IMR-90 (cell line): ENCODE data around the gene FTO. TPM values are rescaled to one million over a fixed set of nuclear protein-coding genes. Genes with fewer than 3 reads are reported as not detected.

Experiments
- ATAC-seq: fragments of 200-7000 bp; cut with Tn5 transposase; 2 replicates; pipeline ENCODE4 v1.9.1; 2020; ENCODE audit warnings: low read depth, mild to moderate bottlenecking, moderate library complexity
- BruUV-seq: library from RNA; stranded (reverse); fragments of 400-500 nt; replicated peaks from 2 replicates; lab custom pipeline; 2021; lab: Mats Ljungman, UMichigan
- CTCF ChIA-PET: fragments of 300-600 bp; formaldehyde crosslinking; extraction: SDS; loops from one replicate; lab custom pipeline; 2021; ENCODE audit warnings: antibody characterized with exemption; lab: Yijun Ruan, JAX
- POLR2A ChIA-PET: fragments of 300-600 bp; sonication (Branson Sonifier 250); formaldehyde crosslinking; loops from one replicate; lab custom pipeline; 2022; ENCODE audit warnings: antibody characterized with exemption; ENCODE audit not compliant: unreplicated experiment; lab: Charles Lee
- DNase-seq: peaks from one replicate; pipeline ENCODE4 v3.0.0; 2013
- H2AFZ ChIP-seq: replicated peaks from 2 replicates; pipeline ENCODE3; 2013; ENCODE audit warnings: low read length, mild to moderate bottlenecking; ENCODE audit not compliant: poor library complexity
- H2AK5ac ChIP-seq: 2 replicates; pipeline ENCODE4 v1.6.1; 2013; ENCODE audit warnings: low read depth, low read length, inconsistent platforms
- H2AK9ac ChIP-seq: replicated peaks from 2 replicates; pipeline ENCODE3; 2013; ENCODE audit warnings: mild to moderate bottlenecking, low read depth, low read length, moderate library complexity; ENCODE audit not compliant: poor library complexity
- H2BK120ac ChIP-seq: 2 replicates; pipeline ENCODE4 v1.6.1; 2013; ENCODE audit warnings: low read depth, low read length, inconsistent platforms
- H2BK15ac ChIP-seq: 3 replicates; pipeline ENCODE4 v1.6.1; 2013; ENCODE audit warnings: low read depth, low read length, inconsistent platforms
- H2BK20ac ChIP-seq: 2 replicates; pipeline ENCODE4 v1.6.1; 2013; ENCODE audit warnings: low read depth, mild to moderate bottlenecking, inconsistent platforms, low read length, moderate library complexity
- H2BK5ac ChIP-seq: 2 replicates; pipeline ENCODE4 v1.6.1; 2013; ENCODE audit warnings: mild to moderate bottlenecking, low read depth, low read length, inconsistent platforms; ENCODE audit not compliant: poor library complexity, severe bottlenecking
- H3K14ac ChIP-seq: replicated peaks from 2 replicates; pipeline ENCODE4 v1.6.1; 2013; ENCODE audit warnings: low read depth, low read length, inconsistent platforms
- H3K18ac ChIP-seq: 2 replicates; pipeline ENCODE4 v1.6.1; 2013; ENCODE audit warnings: low read depth, low read length, control low read depth
- H3K23ac ChIP-seq: 2 replicates; pipeline ENCODE4 v1.6.1; 2013; ENCODE audit warnings: low read depth, low read length, inconsistent platforms
- H3K27ac ChIP-seq: 2 replicates; pipeline ENCODE4 v1.5.1; 2013; ENCODE audit warnings: mild to moderate bottlenecking, control low read depth, low read length; ENCODE audit not compliant: insufficient read depth
- H3K27me3 ChIP-seq: 2 replicates; pipeline ENCODE4 v1.6.1; 2013; ENCODE audit warnings: low read length; ENCODE audit not compliant: control insufficient read depth, insufficient read depth
- H3K36me3 ChIP-seq: 2 replicates; pipeline ENCODE4 v1.6.1; 2013; ENCODE audit warnings: low read length, mixed read lengths; ENCODE audit not compliant: control insufficient read depth, insufficient read depth
- H3K4ac ChIP-seq: 2 replicates; pipeline ENCODE4 v1.6.1; 2013; ENCODE audit warnings: low read depth, low read length, inconsistent platforms
- H3K4me1 ChIP-seq: 2 replicates; pipeline ENCODE4 v1.6.1; 2013; ENCODE audit warnings: low read length, mixed read lengths; ENCODE audit not compliant: control insufficient read depth, insufficient read depth
- H3K4me2 ChIP-seq: 2 replicates; pipeline ENCODE4 v1.6.1; 2013; ENCODE audit warnings: low read depth, mild to moderate bottlenecking, control low read depth, low read length, moderate library complexity
- H3K4me3 ChIP-seq: 2 replicates; pipeline ENCODE4 v1.5.1; 2013; ENCODE audit warnings: low read depth, mild to moderate bottlenecking, control low read depth, low read length, moderate library complexity; ENCODE audit not compliant: insufficient read depth
- H3K56ac ChIP-seq: 2 replicates; pipeline ENCODE4 v1.6.1; 2013; ENCODE audit warnings: low read length, inconsistent platforms; ENCODE audit not compliant: insufficient read depth; ENCODE audit errors: extremely low read depth
- H3K79me1 ChIP-seq, 2 experiments: 2 replicates each; pipeline ENCODE4 v1.6.1; 2013; ENCODE audit warnings: low read length in 2 of 2, inconsistent platforms in 1 of 2, low read depth in 1 of 2
- H3K9ac ChIP-seq: 2 replicates; pipeline ENCODE4 v1.6.1; 2013; ENCODE audit warnings: low read depth, low read length, control low read depth
- H3K9me1 ChIP-seq: 2 replicates; pipeline ENCODE4 v1.6.1; 2013; ENCODE audit warnings: low read length, inconsistent platforms; ENCODE audit not compliant: insufficient read depth
- H3K9me3 ChIP-seq: 2 replicates; pipeline ENCODE4 v1.6.1; 2013; ENCODE audit warnings: low read length; ENCODE audit not compliant: control insufficient read depth, insufficient read depth
- H4K20me1 ChIP-seq: 2 replicates; pipeline ENCODE4 v1.6.1; 2013; ENCODE audit warnings: low read length, inconsistent platforms; ENCODE audit not compliant: insufficient read depth
- H4K5ac ChIP-seq: 2 replicates; pipeline ENCODE4 v1.6.1; 2013; ENCODE audit warnings: mild to moderate bottlenecking, low read depth, low read length, control low read depth
- H4K8ac ChIP-seq, 2 experiments: 2 replicates each; pipeline ENCODE4 v1.6.1; 2013; ENCODE audit warnings: low read depth in 2 of 2, low read length in 2 of 2, control low read depth in 1 of 2, inconsistent platforms in 1 of 2
- H4K91ac ChIP-seq: 2 replicates; pipeline ENCODE4 v1.6.1; 2013; ENCODE audit warnings: low read depth, low read length, inconsistent platforms; ENCODE audit not compliant: insufficient read depth
- BHLHE40 ChIP-seq: fragments of 150-350 bp; IDR thresholded peaks from 2 replicates; pipeline ENCODE4 v1.6.1; 2016; ENCODE audit warnings: mild to moderate bottlenecking, low read depth, low read length
- CEBPB ChIP-seq: IDR thresholded peaks from 2 replicates; pipeline ENCODE4 v1.6.1; 2012; ENCODE audit warnings: low read depth, low read length, improper control_type of control experiment
- CHD1 ChIP-seq: IDR thresholded peaks from 2 replicates; pipeline ENCODE4 v1.6.1; 2012; ENCODE audit warnings: low read depth, low read length, improper control_type of control experiment
- CTCF ChIP-seq: conservative IDR thresholded peaks from 2 replicates; pipeline ENCODE4 v1.5.1; 2012; ENCODE audit warnings: mild to moderate bottlenecking, low read depth, low read length, improper control_type of control experiment
- ELK1 ChIP-seq: fragments of 150-350 bp; IDR thresholded peaks from 2 replicates; pipeline ENCODE4 v1.6.1; 2016; ENCODE audit warnings: low read depth, mild to moderate bottlenecking, low read length, moderate library complexity, borderline replicate concordance
- FOS ChIP-seq: fragments of 150-350 bp; IDR thresholded peaks from 2 replicates; pipeline ENCODE4 v1.6.1; 2016; ENCODE audit warnings: low read depth, low read length
- MAFK ChIP-seq: IDR thresholded peaks from 2 replicates; pipeline ENCODE4 v1.6.1; 2012; ENCODE audit warnings: low read depth, low read length, improper control_type of control experiment
- MAZ ChIP-seq: IDR thresholded peaks from 2 replicates; pipeline ENCODE4 v1.6.1; 2012; ENCODE audit warnings: low read depth, mild to moderate bottlenecking, low read length, improper control_type of control experiment, moderate library complexity, borderline replicate concordance
- MXI1 ChIP-seq: IDR thresholded peaks from 2 replicates; pipeline ENCODE4 v1.6.1; 2012; ENCODE audit warnings: low read depth, mild to moderate bottlenecking, low read length, moderate library complexity, borderline replicate concordance
- NFE2L2 ChIP-seq: fragments of 150-350 bp; IDR thresholded peaks from 2 replicates; pipeline ENCODE4 v1.6.1; 2016; ENCODE audit warnings: low read depth, mild to moderate bottlenecking, low read length
- POLR2A ChIP-seq: IDR thresholded peaks from 2 replicates; pipeline ENCODE4 v1.6.1; 2012; ENCODE audit warnings: mild to moderate bottlenecking, low read depth, low read length
- RAD21 ChIP-seq: IDR thresholded peaks from 2 replicates; pipeline ENCODE4 v1.6.1; 2012; ENCODE audit warnings: low read length, improper control_type of control experiment
- RFX5 ChIP-seq: IDR thresholded peaks from 2 replicates; pipeline ENCODE4 v1.8.0; 2012; ENCODE audit warnings: low read depth, mild to moderate bottlenecking, low read length, moderate library complexity
- SMC3 ChIP-seq: fragments of 150-350 bp; IDR thresholded peaks from 2 replicates; pipeline ENCODE4 v1.6.1; 2016; ENCODE audit warnings: low read depth, mild to moderate bottlenecking, antibody characterized with exemption, low read length, moderate library complexity
- WGBS, 2 experiments: methylation state at CpG; one replicate each; pipeline versions ENCODE4 v1.1.5 to v1.1.7; 2013; ENCODE audit warnings: missing lambda C conversion rate in 2 of 2; ENCODE audit not compliant: insufficient read length in 1 of 2; ENCODE audit errors: extremely low coverage in 2 of 2; 5-methylcytosine and 5-hydroxymethylcytosine counted together
- dilution Hi-C: fragments of 300-500 bp; cut with HindIII; formaldehyde crosslinking; loops from one replicate; pipeline ENCODE4 v1.14.3; 2018; ENCODE audit warnings: low sequenced_read_pairs; ENCODE audit not compliant: unreplicated experiment
- in situ Hi-C: fragments of 300-500 bp; cut with MboI; formaldehyde crosslinking; loops from 3 replicates; pipeline ENCODE4 v1.14.3; 2019; ENCODE audit warnings: low sequenced_read_pairs, inconsistent platforms, mixed read lengths
- intact Hi-C: fragments of 100-400 bp; cut with micrococcal nuclease; formaldehyde crosslinking; loops from 2 replicates; pipeline ENCODE4 v1.10.0; 2022
- polyA plus RNA-seq, 3 experiments: library from polyadenylated mRNA; depleted of rRNA; stranded (reverse); fragments of >200 nt; gene quantifications; 2 replicates each; pipeline ENCODE4 v1.2.3, GENCODE V29; 2012; ENCODE audit warnings: low replicate concordance in 1 of 3
- total RNA-seq: library from RNA; depleted of rRNA; stranded (reverse); fragments of >200 nt; gene quantifications from 2 replicates; pipeline ENCODE4 v1.2.3, GENCODE V29; 2012

FTO gene
- total and polyA plus RNA-seq, 2 of the 4 experiments (the other 2 are of a cell fraction): 70.3 to 132 TPM

GRCh38 chr16:54094641-54095040, 390.7 kb downstream of the FTO start:
- no peak overlapping the region for H4K8ac ChIP-seq
- H2BK20ac ChIP-seq: no peak overlapping the region
- intact Hi-C loops (no loop called here), dilution Hi-C loops (no loop called here), in situ Hi-C loops (no loop called here)
- H2BK120ac ChIP-seq: no peak overlapping the region
- no peak overlapping the region for H3K9ac ChIP-seq
- no peak overlapping the region for H4K5ac ChIP-seq
- no peak overlapping the region for H3K56ac ChIP-seq
- ChIA-PET POLR2A (no interaction called here), CTCF (no interaction called here)
- H3K14ac ChIP-seq: no peak overlapping the region
- H4K20me1 ChIP-seq: no peaks in the 10 kb centered on the region
- H3K27ac ChIP-seq: no peak overlapping the region
- no peaks in the 10 kb centered on the region for H3K36me3 ChIP-seq
- no peak overlapping the region for H3K23ac ChIP-seq
- H2AK9ac ChIP-seq: no peak overlapping the region
- TF ChIP-seq ELK1 (no peak), MAZ (no peak), MAFK (no peak), MXI1 (no peak), CTCF (no peak), RFX5 (no peak), BHLHE40 (no peak), RAD21 (no peak), CHD1 (no peak), NFE2L2 (no peak), POLR2A (no peak), CEBPB (no peak), SMC3 (no peak), FOS (no peak)
- no peaks in the 10 kb centered on the region for H3K4me1 ChIP-seq
- no peak overlapping the region for H2BK5ac ChIP-seq
- H3K27me3 ChIP-seq: no peaks in the 10 kb centered on the region
- BruUV-seq: no TSS peak
- no peak overlapping the region for H3K18ac ChIP-seq
- H3K9me3 ChIP-seq: no peaks in the 10 kb centered on the region
- H2AK5ac ChIP-seq: no peak overlapping the region
- H3K4me3 ChIP-seq: no peak overlapping the region
- 80% methylated on average over 2 of the region's 10 CpGs; no CpG with 5 or more reads in 1 of the 2 experiments for WGBS, 2 experiments
- ATAC-seq (no peak), DNase-seq (no peak)
- no peaks in the 10 kb centered on the region; a peak in 1 of 4 replicates for H3K79me1 ChIP-seq
- no peak overlapping the region for H3K4ac ChIP-seq
- no peak overlapping the region for H3K4me2 ChIP-seq
- H2BK15ac ChIP-seq: no peak overlapping the region
- no peak overlapping the region for H4K91ac ChIP-seq
- no peak overlapping the region for H2AFZ ChIP-seq
- no peaks in the 10 kb centered on the region; the same call in 1 of the 2 replicates for H3K9me1 ChIP-seq
